Pancreas (tissue), 10 donors: ENCODE measurements around the gene KRTDAP. TPM values are rescaled to one million over a fixed set of nuclear protein-coding genes. Genes with fewer than 3 reads are reported as not detected.

ENCODE experiments used
- ATAC-seq, 4 donors: fragments of 200-7000 bp; cut with Tn5 transposase; one replicate each; pipeline versions ENCODE4 v1.8.0 to v1.9.1; 2020; ENCODE audit warnings: mild to moderate bottlenecking in 4 of 4, moderate library complexity in 4 of 4
- DNase-seq, 6 donors: peaks; one replicate each; pipeline ENCODE4 v3.0.0-alpha.2; 2020
- FAIRE-seq: peaks from 2 replicates; lab custom pipeline; 2012; peaks lifted over from hg19 to GRCh38; lab: Jason Lieb, UNC
- H3K27ac ChIP-seq, 4 donors: fragments of 200-600 bp; sonication (generic); 1 replicate in 3 of 4; 2 replicates in 1 of 4; pipeline versions ENCODE4 v1.5.0 to v1.8.0; 2020
- H3K27me3 ChIP-seq, 4 donors: fragments of 200-600 bp; one replicate each; pipeline ENCODE4 v1.8.0; 2021
- H3K36me3 ChIP-seq, 3 donors: fragments of 200-600 bp; sonication (generic) in 1 of 3; one replicate each; pipeline versions ENCODE4 v1.5.0 to v1.8.0; 2020 to 2021
- H3K4me1 ChIP-seq, 3 donors: fragments of 200-600 bp; one replicate each; pipeline ENCODE4 v1.8.0; 2021
- H3K4me3 ChIP-seq, 4 donors: fragments of 200-600 bp; sonication (generic) in 2 of 4; one replicate each; pipeline versions ENCODE4 v1.5.0 to v1.8.0; 2020 to 2021
- H3K9me3 ChIP-seq, 4 donors: fragments of 200-600 bp; one replicate each; pipeline ENCODE4 v1.8.0; 2021
- CTCF ChIP-seq, 4 donors: fragments of 200-600 bp; sonication (generic) in 3 of 4; IDR thresholded peaks; one replicate each; pipeline versions ENCODE4 v1.5.0 to v1.8.0; 2021; ENCODE audit warnings: antibody characterized with exemption in 4 of 4
- WGBS, 2 donors: extraction: QIAGEN DNeasy Blood & Tissue Kit; methylation state at CpG; one replicate each; pipeline ENCODE4 v1.1.7; 2013; 5-methylcytosine and 5-hydroxymethylcytosine counted together
- intact Hi-C, 3 donors: fragments of 100-400 bp; cut with DNase I; formaldehyde crosslinking; loops; one replicate each; pipeline versions ENCODE4 v1.11.1 to v1.14.2; 2022
- polyA plus RNA-seq, 2 donors: library from polyadenylated mRNA; stranded (reverse); fragments of 200-250 nt; gene quantifications; one replicate each; pipeline ENCODE4 v1.2.3, GENCODE V29; 2013
- total RNA-seq, 6 donors: library from RNA; stranded (reverse); fragmentation: NEBNext Ultra II Directional in 4 of 6; extraction: Animal tissue kit (Norgen Biotek cat#: 25700) in 4 of 6; gene quantifications; one replicate each; pipeline versions ENCODE4 v1.2.1 to v1.2.4, GENCODE V29; 2021 to 2023
- donor health status: healthy with polysubstance abuse.
- donor health status: DM: no; HTN: no; CAD: no; lungs with moderate emphysema.
- donor health status: DM: no; HTN: no; CAD: no.
- donor health status: control.
- donor health status: control.
- donor health status: Bipolar disorder and iron deficiency.
- donor health status: DM: yes; HTN: yes; CAD: no.
- donor health status: DM: no; HTN: no; CAD: no.
- donor health status: DM: no; HTN: no; CAD: no.
- donor health status: DM: yes; HTN: yes; CAD: no.

Gene KRTDAP
- total and polyA plus RNA-seq, 8 donors: 0.35 to 2.0 (median 1.3) TPM; not detected in 4

- no peak for ATAC-seq
- intact Hi-C loops: no loop called here
- Histone ChIP-seq H3K36me3 (no peaks in the 10 kb centered on the region), H3K4me1 (no peaks in the 10 kb centered on the region), H3K4me3 (no peak overlapping the region), H3K27me3 (no peaks in the 10 kb centered on the region), H3K9me3 (no peaks in the 10 kb centered on the region), H3K27ac (no peak overlapping the region)
- DNase-seq: no peak
- no peak for FAIRE-seq
- WGBS, 2 donors: 71 to 74% methylated on average over 4 of the region's 4 CpGs
- no peak for TF ChIP-seq CTCF (IDR thresholded peaks at IDR 0.05)
These were observed 35.6 kb upstream of the KRTDAP start for GRCh38 chr19:35525873-35526272.

GRCh38 chr19:35524181-35524837 is 34.0 kb upstream of the KRTDAP start:
- ATAC-seq (no peak), FAIRE-seq (no peak), DNase-seq (no peak)
- 35 to 36% methylated on average over 11 of the region's 11 CpGs for WGBS, 2 donors
- Histone ChIP-seq H3K4me3 (no peak overlapping the region), H3K27ac (no peak overlapping the region), H3K4me1 (no peaks in the 10 kb centered on the region), H3K9me3 (no peaks in the 10 kb centered on the region), H3K27me3 (no peaks in the 10 kb centered on the region), H3K36me3 (no peaks in the 10 kb centered on the region)
- no peak for TF ChIP-seq CTCF (IDR thresholded peaks at IDR 0.05)
- intact Hi-C loops: no loop called here

GRCh38 chr19:35522745-35523327 is 32.6 kb upstream of the KRTDAP start:
- H3K4me1 ChIP-seq: no peaks in the 10 kb centered on the region
- no peaks in the 10 kb centered on the region for H3K27me3 ChIP-seq
- intact Hi-C loops: no loop called here
- ATAC-seq (no peak), FAIRE-seq (no peak), DNase-seq (no peak)
- 72 to 76% methylated on average over 12 of the region's 12 CpGs for WGBS, 2 donors
- H3K36me3 ChIP-seq: no peaks in the 10 kb centered on the region
- no peak for TF ChIP-seq CTCF (IDR thresholded peaks at IDR 0.05)
- H3K4me3 ChIP-seq: no peak overlapping the region
- H3K9me3 ChIP-seq: no peaks in the 10 kb centered on the region
- H3K27ac ChIP-seq: no peak overlapping the region

GRCh38 chr19:35521124-35521743 is 31.0 kb upstream of the KRTDAP start:
- H3K27me3 ChIP-seq: no peaks in the 10 kb centered on the region
- no peak for TF ChIP-seq CTCF (IDR thresholded peaks at IDR 0.05)
- H3K27ac ChIP-seq: no peak overlapping the region
- H3K4me1 ChIP-seq: no peaks in the 10 kb centered on the region
- H3K4me3 ChIP-seq: no peak overlapping the region
- DNase-seq: no peak
- 66 to 70% methylated on average over 16 of the region's 16 CpGs for WGBS, 2 donors
- ATAC-seq: no peak
- no peak for FAIRE-seq
- no peaks in the 10 kb centered on the region for H3K9me3 ChIP-seq
- intact Hi-C loops: no loop called here
- no peaks in the 10 kb centered on the region for H3K36me3 ChIP-seq

GRCh38 chr19:35519291-35519690 is 29.0 kb upstream of the KRTDAP start:
- no peak for FAIRE-seq
- intact Hi-C loops: no loop called here
- 54 to 57% methylated on average over 7 of the region's 7 CpGs for WGBS, 2 donors

More at GRCh38 chr19:35519291-35519690, 29.0 kb upstream of the KRTDAP start:
- Histone ChIP-seq H3K27ac (no peak overlapping the region), H3K27me3 (no peaks in the 10 kb centered on the region), H3K4me3 (no peak overlapping the region), H3K9me3 (no peaks in the 10 kb centered on the region), H3K36me3 (no peaks in the 10 kb centered on the region), H3K4me1 (no peaks in the 10 kb centered on the region)
- TF ChIP-seq CTCF (IDR thresholded peaks at IDR 0.05): no peak
- ATAC-seq: no peak
- DNase-seq: no peak
